ENCODE measurements around the gene MRPL28. TPM values are rescaled to one million over a fixed set of nuclear protein-coding genes. Genes with fewer than 3 reads are reported as not detected.

The MRPL28 gene
- total and polyA plus RNA-seq, 4 donors: 28.3 to 63.4 (median 50.1) TPM

DNA sequence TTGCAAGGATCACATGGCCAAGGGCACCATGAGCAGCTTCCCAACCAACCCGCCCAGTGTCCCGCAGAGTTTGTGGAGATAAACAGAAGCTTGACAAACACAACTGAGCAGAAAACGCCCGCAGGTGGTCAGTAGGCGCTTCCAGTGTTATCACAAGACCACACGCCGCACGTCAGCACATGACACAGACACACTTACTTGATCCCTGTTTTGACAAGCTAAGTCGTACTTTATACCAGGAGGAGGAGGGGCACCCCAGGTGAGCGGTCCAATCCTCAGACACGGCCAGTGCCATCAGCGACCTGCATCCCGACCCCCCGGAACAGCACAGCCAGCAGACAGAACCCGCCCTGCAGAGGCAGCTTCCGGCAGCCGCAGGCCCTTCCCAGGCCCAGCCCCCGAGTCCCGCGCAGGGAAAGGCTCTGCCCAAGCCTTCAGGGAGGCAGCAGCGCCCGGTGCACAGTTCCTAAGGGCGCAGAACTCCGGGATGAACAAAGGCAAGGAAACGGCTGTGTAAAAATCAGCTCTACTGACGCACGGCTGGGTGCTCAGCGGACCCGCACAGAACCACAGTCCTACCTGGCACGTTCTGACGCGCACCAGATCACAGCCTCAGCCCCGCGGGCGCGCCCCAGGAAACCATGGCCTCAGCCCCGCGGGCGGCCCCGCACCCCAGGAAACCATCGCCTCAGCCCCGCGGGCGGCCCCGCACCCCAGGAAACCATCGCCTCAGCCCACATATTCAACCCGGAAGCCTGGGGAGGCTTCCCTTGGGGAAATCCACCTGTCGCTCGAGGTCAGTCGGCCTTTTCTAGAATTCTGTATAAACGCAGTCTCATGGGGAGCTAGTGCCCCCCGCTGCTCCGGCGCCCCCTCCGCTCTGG, 45.6 kb downstream of the MRPL28 start:
- no peaks in the 10 kb centered on the region for H3K36me3 ChIP-seq (ENCODE audit: control insufficient read depth in 4 of 4, insufficient read depth in 3 of 4, low read depth in 1 of 4, low read length in 3 of 4)
- TF ChIP-seq, protein P1, sequence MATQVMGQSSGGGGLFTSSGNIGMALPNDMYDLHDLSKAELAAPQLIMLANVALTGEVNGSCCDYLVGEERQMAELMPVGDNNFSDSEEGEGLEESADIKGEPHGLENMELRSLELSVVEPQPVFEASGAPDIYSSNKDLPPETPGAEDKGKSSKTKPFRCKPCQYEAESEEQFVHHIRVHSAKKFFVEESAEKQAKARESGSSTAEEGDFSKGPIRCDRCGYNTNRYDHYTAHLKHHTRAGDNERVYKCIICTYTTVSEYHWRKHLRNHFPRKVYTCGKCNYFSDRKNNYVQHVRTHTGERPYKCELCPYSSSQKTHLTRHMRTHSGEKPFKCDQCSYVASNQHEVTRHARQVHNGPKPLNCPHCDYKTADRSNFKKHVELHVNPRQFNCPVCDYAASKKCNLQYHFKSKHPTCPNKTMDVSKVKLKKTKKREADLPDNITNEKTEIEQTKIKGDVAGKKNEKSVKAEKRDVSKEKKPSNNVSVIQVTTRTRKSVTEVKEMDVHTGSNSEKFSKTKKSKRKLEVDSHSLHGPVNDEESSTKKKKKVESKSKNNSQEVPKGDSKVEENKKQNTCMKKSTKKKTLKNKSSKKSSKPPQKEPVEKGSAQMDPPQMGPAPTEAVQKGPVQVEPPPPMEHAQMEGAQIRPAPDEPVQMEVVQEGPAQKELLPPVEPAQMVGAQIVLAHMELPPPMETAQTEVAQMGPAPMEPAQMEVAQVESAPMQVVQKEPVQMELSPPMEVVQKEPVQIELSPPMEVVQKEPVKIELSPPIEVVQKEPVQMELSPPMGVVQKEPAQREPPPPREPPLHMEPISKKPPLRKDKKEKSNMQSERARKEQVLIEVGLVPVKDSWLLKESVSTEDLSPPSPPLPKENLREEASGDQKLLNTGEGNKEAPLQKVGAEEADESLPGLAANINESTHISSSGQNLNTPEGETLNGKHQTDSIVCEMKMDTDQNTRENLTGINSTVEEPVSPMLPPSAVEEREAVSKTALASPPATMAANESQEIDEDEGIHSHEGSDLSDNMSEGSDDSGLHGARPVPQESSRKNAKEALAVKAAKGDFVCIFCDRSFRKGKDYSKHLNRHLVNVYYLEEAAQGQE (IDR thresholded peaks at IDR 0.05): no peak
- TF ChIP-seq RAD21 (IDR thresholded peaks at IDR 0.05) (no peak), NR2F2 (IDR thresholded peaks at IDR 0.05) (no peak), JUND (IDR thresholded peaks at IDR 0.05) (no peak), MAX (IDR thresholded peaks at IDR 0.05) (no peak), SP1 (IDR thresholded peaks at IDR 0.05) (no peak), GABPA (IDR thresholded peaks at IDR 0.05 in 1 of 2, conservative IDR thresholded peaks at IDR 0.05 in 1 of 2) (no peak), RXRA (IDR thresholded peaks at IDR 0.05) (no peak), HNF4A (conservative IDR thresholded peaks at IDR 0.05) (no peak), EGR1 (IDR thresholded peaks at IDR 0.05; ENCODE audit: low read depth in 2 of 2) (no peak), FOXA2 (IDR thresholded peaks at IDR 0.05) (no peak), TAF1 (conservative IDR thresholded peaks at IDR 0.05) (no peak), HNF4G (IDR thresholded peaks at IDR 0.05) (no peak), ZBTB33 (IDR thresholded peaks at IDR 0.05) (no peak), ATF3 (IDR thresholded peaks at IDR 0.05) (no peak), FOXA1 (IDR thresholded peaks at IDR 0.05) (no peak), YY1 (IDR thresholded peaks at IDR 0.05) (no peak)
- 77% methylated on average over 55 of the region's 55 CpGs for WGBS
- H3K27ac ChIP-seq (ENCODE audit: low read depth in 1 of 2, low read length in 2 of 2): no peak overlapping the region
- H3K9ac ChIP-seq (ENCODE audit: low read depth in 1 of 2, low read length in 2 of 2): no peak overlapping the region
- H3K27me3 ChIP-seq (ENCODE audit: control insufficient read depth in 4 of 4, insufficient read depth in 4 of 4, low read length in 3 of 4): no peaks in the 10 kb centered on the region
- H3K4me3 ChIP-seq (ENCODE audit: low read depth in 1 of 3, low read length in 3 of 3): no peak overlapping the region
- H3K4me1 ChIP-seq (ENCODE audit: control insufficient read depth in 4 of 4, insufficient read depth in 4 of 4, low read length in 3 of 4): peaks cover 5 to 13% (median 10%) of the 10 kb centered on the region in 4 donors
- peak; percentile 42 for DNase-seq (ENCODE audit: low spot score)
- H3K9me3 ChIP-seq (ENCODE audit: control insufficient read depth in 4 of 4, low read length in 3 of 4): no peaks in the 10 kb centered on the region

DNA sequence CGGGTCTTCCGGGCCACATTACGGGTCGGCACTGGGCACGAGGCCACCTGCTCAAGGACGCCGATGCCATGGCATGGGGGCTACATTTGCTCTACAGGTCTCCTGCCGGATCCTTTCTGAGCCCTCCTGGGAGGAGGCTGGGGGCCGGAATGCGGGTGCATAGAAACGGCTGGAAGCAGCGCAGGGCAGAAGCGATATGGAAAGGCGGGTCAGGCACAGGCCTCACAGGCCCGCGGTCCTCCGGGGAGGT, 46.2 kb downstream of the MRPL28 start:
- Histone ChIP-seq H3K4me1 (ENCODE audit: control insufficient read depth in 4 of 4, insufficient read depth in 4 of 4, low read length in 3 of 4) (peaks cover 5 to 13% (median 10%) of the 10 kb centered on the region in 4 donors), H3K27ac (ENCODE audit: low read depth in 1 of 2, low read length in 2 of 2) (no peak overlapping the region)
- DNase-seq (ENCODE audit: low spot score): no peak
- TF ChIP-seq EGR1 (IDR thresholded peaks at IDR 0.05; ENCODE audit: low read depth in 2 of 2) (no peak), JUND (IDR thresholded peaks at IDR 0.05) (no peak), ATF3 (IDR thresholded peaks at IDR 0.05) (no peak), FOXA1 (IDR thresholded peaks at IDR 0.05) (no peak), SP1 (IDR thresholded peaks at IDR 0.05) (no peak), TAF1 (conservative IDR thresholded peaks at IDR 0.05) (no peak), NR2F2 (IDR thresholded peaks at IDR 0.05) (no peak), YY1 (IDR thresholded peaks at IDR 0.05) (no peak), FOXA2 (IDR thresholded peaks at IDR 0.05) (no peak), RAD21 (IDR thresholded peaks at IDR 0.05) (no peak)
- TF ChIP-seq, protein P2, sequence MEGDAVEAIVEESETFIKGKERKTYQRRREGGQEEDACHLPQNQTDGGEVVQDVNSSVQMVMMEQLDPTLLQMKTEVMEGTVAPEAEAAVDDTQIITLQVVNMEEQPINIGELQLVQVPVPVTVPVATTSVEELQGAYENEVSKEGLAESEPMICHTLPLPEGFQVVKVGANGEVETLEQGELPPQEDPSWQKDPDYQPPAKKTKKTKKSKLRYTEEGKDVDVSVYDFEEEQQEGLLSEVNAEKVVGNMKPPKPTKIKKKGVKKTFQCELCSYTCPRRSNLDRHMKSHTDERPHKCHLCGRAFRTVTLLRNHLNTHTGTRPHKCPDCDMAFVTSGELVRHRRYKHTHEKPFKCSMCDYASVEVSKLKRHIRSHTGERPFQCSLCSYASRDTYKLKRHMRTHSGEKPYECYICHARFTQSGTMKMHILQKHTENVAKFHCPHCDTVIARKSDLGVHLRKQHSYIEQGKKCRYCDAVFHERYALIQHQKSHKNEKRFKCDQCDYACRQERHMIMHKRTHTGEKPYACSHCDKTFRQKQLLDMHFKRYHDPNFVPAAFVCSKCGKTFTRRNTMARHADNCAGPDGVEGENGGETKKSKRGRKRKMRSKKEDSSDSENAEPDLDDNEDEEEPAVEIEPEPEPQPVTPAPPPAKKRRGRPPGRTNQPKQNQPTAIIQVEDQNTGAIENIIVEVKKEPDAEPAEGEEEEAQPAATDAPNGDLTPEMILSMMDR (IDR thresholded peaks at IDR 0.05; ENCODE audit: low read depth, low read length, missing input control): no peak
- TF ChIP-seq, protein P1 (IDR thresholded peaks at IDR 0.05): no peak

More for the DNA sequence above, 46.2 kb downstream of the MRPL28 start:
- no peaks in the 10 kb centered on the region for H3K9me3 ChIP-seq (ENCODE audit: control insufficient read depth in 4 of 4, low read length in 3 of 4)
- 90% methylated on average over 17 of the region's 17 CpGs for WGBS
- peaks cover 0 to 3% (median 0%) of the 10 kb centered on the region in 4 donors for H3K36me3 ChIP-seq (ENCODE audit: control insufficient read depth in 4 of 4, insufficient read depth in 3 of 4, low read depth in 1 of 4, low read length in 3 of 4)
- no peak overlapping the region for H3K4me3 ChIP-seq (ENCODE audit: low read depth in 1 of 3, low read length in 3 of 3)
- no peak overlapping the region for H3K9ac ChIP-seq (ENCODE audit: low read depth in 1 of 2, low read length in 2 of 2)
- no peaks in the 10 kb centered on the region for H3K27me3 ChIP-seq (ENCODE audit: control insufficient read depth in 4 of 4, insufficient read depth in 4 of 4, low read length in 3 of 4)

Data from liver (tissue), 9 donors.